ENCODE data around the gene C4orf51.

C4orf51 gene

DNA sequence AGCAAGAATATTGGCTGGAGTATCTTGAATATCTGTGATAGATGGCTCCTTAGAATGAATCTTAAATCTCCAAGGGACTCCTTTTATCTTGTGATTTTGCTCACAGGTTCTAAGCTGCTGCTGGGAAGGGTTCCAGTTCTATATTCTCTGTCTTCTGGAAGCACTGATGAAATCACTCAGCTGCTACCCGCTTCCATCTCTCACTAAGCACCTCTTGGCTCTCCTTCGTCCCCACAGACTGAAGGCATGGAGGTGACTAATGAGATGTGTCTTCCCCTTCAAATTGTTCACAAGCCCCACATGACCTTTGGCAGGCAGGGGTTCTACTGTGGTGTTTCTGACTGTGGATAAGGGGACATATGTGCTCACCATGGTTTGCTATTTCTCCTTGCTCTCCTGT lies 75.9 kb downstream of the C4orf51 start:
- in situ Hi-C loops (cut with HindIII; ENCODE audit: low sequenced_read_pairs), result no loop called here

GRCh38 chr4:145756244-145756643 lies 76.3 kb downstream of the C4orf51 start:
- in situ Hi-C loops (cut with HindIII; ENCODE audit: low sequenced_read_pairs), result no loop called here

GRCh38 chr4:145757188-145757587 lies 77.2 kb downstream of the C4orf51 start:
- in situ Hi-C loops (cut with HindIII; ENCODE audit: low sequenced_read_pairs), result no loop called here

DNA sequence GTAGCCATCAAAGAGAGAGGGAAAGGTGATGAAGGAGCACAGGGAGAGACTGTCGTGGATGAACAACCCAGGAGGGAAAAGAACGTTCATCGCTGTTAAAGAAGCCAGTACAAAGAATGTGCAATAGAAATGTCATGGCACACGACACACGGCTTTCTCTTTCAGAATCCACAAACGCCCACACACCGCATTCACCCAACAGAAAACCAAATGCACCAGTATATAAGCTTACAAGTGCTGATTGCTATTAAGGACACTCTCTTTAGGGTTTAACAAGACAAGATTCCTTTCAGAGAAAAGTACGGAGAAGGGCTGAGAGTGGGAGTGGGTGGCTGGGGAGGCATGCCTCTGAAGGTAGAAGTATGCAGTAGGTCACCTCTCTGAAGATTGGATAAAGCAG lies 80.2 kb downstream of the C4orf51 start:
- in situ Hi-C loops (cut with HindIII; ENCODE audit: low sequenced_read_pairs), result no loop called here

- in situ Hi-C loops (cut with HindIII; ENCODE audit: low sequenced_read_pairs), result no loop called here
Observed at GRCh38 chr4:145760961-145761929, 81.3 kb downstream of the C4orf51 start.

DNA sequence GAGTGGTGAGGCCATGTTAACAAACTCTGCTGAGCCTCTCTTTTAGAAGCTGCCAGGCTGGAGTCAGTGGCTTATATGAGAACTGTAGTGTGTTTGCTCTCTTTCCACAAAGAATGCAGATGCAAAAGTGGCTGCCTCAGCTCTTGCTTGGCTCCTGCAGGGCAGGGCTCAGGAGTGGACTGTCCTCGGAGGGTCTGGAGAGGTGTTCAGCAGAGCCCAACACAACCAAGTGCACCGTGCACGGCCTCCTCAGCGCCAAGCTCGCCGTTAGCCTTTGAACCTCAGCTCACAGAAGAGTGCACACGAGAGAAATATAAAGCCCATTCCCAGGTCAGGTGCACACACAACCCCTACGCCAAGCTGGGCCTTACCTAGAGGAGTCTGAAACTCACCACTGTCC lies 82.8 kb downstream of the C4orf51 start:
- in situ Hi-C loops (cut with HindIII; ENCODE audit: low sequenced_read_pairs), result no loop called here

DNA sequence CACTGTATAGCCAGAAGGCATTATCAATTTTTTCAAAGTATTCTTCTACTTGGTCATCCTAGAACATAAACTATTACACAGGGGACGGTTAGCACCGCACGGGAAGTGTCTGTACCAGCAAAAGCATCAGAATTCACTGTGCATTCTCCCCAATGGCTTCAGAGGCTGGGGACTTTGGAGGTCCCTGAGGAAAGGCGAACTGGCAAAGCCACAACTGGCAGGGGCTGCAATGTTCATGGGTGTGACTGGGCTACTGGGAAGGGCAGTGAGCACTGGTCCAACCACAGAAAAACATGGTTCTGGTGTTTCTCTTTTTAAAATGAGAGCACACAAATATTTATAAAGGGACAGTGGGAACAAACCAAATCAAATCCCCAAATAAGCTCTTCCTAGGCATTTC lies 83.5 kb downstream of the C4orf51 start:
- in situ Hi-C loops (cut with HindIII; ENCODE audit: low sequenced_read_pairs), result no loop called here

DNA sequence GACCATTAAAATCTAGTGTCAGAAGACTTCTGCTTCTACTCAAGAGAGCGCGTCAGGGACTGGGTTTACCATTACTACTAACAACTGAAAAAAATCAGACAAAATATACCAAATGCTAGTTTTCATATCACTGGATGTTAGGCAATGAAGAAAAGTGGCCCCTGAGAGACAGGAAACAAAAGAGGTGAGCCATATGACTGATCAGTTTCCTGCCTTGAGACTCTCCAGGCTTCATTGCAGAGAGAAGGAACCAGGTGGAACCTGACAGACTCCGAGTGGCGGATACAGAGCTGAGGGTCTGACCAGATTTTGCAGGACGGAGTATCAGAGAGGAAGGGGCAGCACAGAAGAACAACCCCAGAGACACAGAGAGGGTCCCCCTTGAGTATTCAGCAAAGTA lies 86.3 kb downstream of the C4orf51 start:
- in situ Hi-C loops (cut with HindIII; ENCODE audit: low sequenced_read_pairs), result no loop called here

- in situ Hi-C loops (cut with HindIII; ENCODE audit: low sequenced_read_pairs), result no loop called here
Observed at GRCh38 chr4:145769450-145770037, 89.6 kb downstream of the C4orf51 start.

DNA sequence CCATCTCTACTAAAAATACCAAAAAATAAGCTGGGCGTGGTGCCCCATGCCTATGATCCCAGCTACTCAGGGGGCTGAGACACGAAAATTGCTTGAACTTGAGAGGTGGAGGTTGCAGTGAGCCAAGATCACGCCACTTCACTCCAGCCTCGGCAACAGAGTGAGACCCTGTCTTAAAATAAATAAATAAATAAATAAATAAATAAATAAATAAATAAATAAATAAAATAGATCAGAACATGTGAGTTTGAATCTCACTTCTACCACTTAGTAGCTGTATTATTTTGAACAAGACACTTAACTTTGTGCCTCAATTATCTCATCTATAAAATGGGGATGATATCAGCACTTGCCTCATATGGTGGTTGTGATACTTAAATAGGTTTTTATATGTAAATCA lies 90.2 kb downstream of the C4orf51 start:
- in situ Hi-C loops (cut with HindIII; ENCODE audit: low sequenced_read_pairs), result no loop called here

DNA sequence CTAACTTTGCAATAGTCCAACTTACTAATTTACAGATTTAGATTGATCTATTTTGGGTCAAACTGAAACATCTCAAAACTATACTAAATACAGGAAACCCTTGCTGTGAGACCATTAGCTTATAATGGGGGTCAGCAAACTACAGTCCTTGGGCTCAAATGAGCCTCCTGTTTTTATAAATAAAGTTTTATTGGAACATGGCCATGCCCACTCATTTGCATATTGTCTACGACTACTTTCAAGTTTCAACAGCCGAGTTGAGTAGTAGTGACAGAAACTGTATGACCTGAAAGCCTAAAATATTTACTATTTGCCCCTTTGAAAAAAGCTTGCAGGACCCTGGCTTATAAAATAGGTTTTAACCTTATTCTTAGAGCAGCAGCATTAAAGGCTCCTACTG lies 92.4 kb downstream of the C4orf51 start:
- in situ Hi-C loops (cut with HindIII; ENCODE audit: low sequenced_read_pairs), result no loop called here

DNA sequence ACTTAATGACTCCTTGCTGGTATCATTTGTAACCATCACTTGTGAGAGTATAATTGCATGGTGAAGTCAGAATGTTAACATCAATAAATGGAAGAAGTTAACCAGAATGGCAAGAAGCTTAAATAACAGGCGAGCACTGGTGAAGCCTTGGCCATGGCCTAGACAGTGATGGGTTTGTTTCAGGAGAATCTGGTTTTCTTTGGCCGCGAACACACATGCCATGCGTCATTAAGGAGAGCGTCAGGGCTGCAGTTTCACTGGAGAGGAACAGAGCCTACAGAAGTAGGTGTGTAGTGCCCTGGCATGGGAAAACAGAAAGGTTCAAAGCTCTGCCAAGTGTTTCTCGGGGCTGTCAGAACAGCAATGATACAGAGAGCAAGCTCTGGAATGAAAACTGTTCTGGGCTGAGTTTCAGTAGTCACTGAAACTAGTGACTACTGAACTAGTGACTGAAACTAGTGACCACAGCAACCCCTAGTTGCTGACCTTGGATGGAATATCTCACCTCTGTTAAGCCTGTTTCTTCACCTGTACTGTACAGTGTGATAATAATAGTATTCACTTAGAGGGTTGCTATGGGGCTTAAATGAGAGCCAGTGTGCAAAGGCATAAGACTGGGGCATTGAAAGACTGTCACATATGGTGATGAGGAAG lies 93.8 kb downstream of the C4orf51 start:
- in situ Hi-C loops (cut with HindIII; ENCODE audit: low sequenced_read_pairs), result no loop called here

- in situ Hi-C loops (cut with HindIII; ENCODE audit: low sequenced_read_pairs), result no loop called here
Observed at GRCh38 chr4:145774473-145774872, 94.5 kb downstream of the C4orf51 start.

DNA sequence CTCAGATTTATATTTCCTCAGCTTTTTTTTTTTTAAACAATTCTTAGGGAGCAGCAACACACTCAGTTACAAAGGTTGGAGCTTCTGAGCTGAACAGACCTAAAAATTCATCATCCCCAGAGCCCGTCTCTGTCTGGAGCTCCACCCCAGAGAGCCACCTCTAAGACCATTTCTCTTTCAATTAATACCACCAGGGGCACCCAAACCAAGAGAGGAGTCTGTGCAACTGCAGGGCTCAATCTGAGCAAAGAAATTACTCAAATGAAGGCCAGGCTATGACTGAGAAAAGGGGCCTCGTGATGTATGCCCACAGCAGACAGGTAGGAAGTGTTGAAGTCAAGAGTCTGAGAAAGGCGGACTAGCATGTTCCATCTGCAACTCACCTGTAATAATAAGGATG lies 95.5 kb downstream of the C4orf51 start:
- in situ Hi-C loops (cut with HindIII; ENCODE audit: low sequenced_read_pairs), result no loop called here

DNA sequence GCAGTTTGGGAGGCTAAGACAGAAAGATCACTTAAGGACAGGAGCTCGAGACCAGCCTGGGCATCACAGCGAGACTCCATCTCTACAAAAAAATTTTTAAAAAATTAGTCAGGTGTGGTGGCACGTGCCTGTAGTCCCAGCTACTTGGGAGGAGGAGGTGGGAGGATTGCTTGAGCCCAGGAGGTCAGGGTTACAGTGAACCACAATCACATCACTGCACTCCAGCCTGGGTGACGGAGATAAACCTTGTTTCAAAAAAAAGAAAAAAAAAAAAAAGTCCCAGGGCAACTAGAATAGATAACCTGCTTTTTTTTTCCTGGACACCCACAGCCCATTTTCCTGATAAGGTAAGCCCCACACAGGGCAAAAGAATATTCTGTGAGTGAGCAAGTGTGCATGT lies 96.3 kb downstream of the C4orf51 start:
- in situ Hi-C loops (cut with HindIII; ENCODE audit: low sequenced_read_pairs), result no loop called here

DNA sequence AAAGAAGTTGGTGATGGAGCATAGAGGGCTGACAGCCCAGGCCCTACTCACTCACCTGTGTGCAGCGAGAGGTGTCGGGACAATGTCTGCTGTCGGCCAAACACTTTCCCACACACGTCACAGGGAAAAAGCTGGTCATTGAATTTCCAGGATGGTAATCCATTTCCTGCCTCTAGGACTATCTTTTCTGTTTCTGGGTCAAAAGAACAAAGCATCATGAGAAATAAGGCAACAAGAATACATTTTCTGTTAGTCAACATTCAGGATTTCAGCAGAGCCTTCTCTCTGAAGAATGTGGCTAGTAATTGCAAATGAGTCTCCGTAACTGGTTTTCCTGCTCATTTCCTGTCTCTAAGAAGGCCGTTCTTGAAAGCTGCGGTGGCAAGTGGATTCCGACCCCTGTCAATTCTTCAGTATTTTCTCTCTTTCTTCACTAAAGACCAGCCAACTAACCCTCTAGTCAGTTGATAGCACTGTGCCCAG lies 99.4 kb downstream of the C4orf51 start:
- in situ Hi-C loops (cut with HindIII; ENCODE audit: low sequenced_read_pairs), result no loop called here

DNA sequence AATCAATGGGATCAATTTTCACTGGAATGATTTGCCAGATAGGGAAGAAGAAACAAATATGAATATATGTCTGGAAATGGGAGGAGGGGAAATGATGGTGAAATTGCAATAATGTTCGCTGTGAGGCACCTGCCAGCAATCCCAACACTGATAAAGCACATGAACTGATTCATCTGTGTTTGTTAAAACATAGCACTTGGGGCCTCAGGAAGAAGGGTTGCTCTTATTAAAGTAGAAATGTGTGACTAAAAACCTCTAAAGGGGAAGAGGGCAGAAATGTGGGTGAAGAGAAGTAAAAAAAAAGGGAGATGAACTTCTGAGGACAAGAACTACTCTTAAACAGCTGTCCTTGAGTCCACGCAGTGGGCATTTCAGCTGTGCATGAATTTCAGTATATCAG lies 101.4 kb downstream of the C4orf51 start:
- in situ Hi-C loops (cut with HindIII; ENCODE audit: low sequenced_read_pairs), result no loop called here
